A549 (cell line): Measurements from ENCODE around the gene BCO1. TPM values are rescaled to one million over a fixed set of nuclear protein-coding genes. Genes with fewer than 3 reads are reported as not detected.

Source experiments
- ATAC-seq, 2 experiments: fragments of 200-7000 bp in 1 of 2; fragments of >200 bp in 1 of 2; cut with Nextera tagmentation in 1 of 2; cut with Tn5 transposase in 1 of 2; 3 replicates each; pipeline versions ENCODE4 v1.8.0 to v1.9.1; 2018 to 2020; ENCODE audit warnings: mild to moderate bottlenecking in 1 of 2, moderate library complexity in 1 of 2
- CTCF ChIA-PET: fragments of 300-600 bp; sonication (Branson Sonifier 250); formaldehyde crosslinking; extraction: SDS; loops from one replicate; lab custom pipeline; 2021; ENCODE audit warnings: antibody characterized with exemption, inconsistent platforms; lab: Yijun Ruan, JAX
- POLR2A ChIA-PET: fragments of 350-600 bp; formaldehyde crosslinking; extraction: SDS; loops from one replicate; lab custom pipeline; 2021; ENCODE audit warnings: antibody characterized with exemption, inconsistent platforms; lab: Yijun Ruan, JAX
- DNase-seq, 2 experiments: peaks; one replicate each; pipeline versions ENCODE4 v3.0.0 to v3.0.0-alpha.2; 2011 to 2016; ENCODE audit warnings: low read depth in 1 of 2, low spot score in 1 of 2
- FAIRE-seq: peaks from 2 replicates; lab custom pipeline; 2011; peaks lifted over from hg19 to GRCh38; lab: Jason Lieb, UNC
- H3K27ac ChIP-seq, 2 experiments: fragments of >200 bp; sonication (Bioruptor Twin); formaldehyde crosslinking; 3 replicates each; pipeline ENCODE4 v1.5.1; 2016 to 2017
- H3K4me1 ChIP-seq: fragments of >200 bp; sonication (Bioruptor Twin); formaldehyde crosslinking; 3 replicates; pipeline ENCODE4 v1.6.1; 2016
- H3K4me2 ChIP-seq: fragments of >200 bp; sonication (Bioruptor Twin); formaldehyde crosslinking; 3 replicates; pipeline ENCODE4 v1.6.1; 2016
- H3K4me3 ChIP-seq: fragments of >200 bp; sonication (Bioruptor Twin); formaldehyde crosslinking; 3 replicates; pipeline ENCODE4 v1.5.1; 2016
- H3K9me3 ChIP-seq: fragments of >200 bp; sonication (Bioruptor Twin); formaldehyde crosslinking; 3 replicates; pipeline ENCODE4 v1.6.1; 2016
- CBX2 ChIP-seq: fragments of 200-600 bp; sonication (generic); IDR thresholded peaks from 2 replicates; pipeline ENCODE4 v1.6.1; 2016; ENCODE audit warnings: low read depth, mild to moderate bottlenecking, borderline replicate concordance
- CEBPB ChIP-seq, 2 experiments: fragments of >200 bp in 1 of 2; sonication (Bioruptor Twin) in 1 of 2; formaldehyde crosslinking in 1 of 2; IDR thresholded peaks; 2 replicates each; pipeline ENCODE4 v1.6.1; 2012 to 2016
- EP300 ChIP-seq, 2 experiments: fragments of >200 bp; sonication (Bioruptor Twin); formaldehyde crosslinking; IDR thresholded peaks; 2 replicates in 1 of 2; 3 replicates in 1 of 2; pipeline ENCODE4 v1.6.1; 2016 to 2017
- FOSB ChIP-seq: fragments of 250-450 bp; sonication (Bioruptor Pico); IDR thresholded peaks from 2 replicates; pipeline ENCODE4 v1.5.0; 2020; ENCODE audit warnings: mild to moderate bottlenecking, moderate library complexity
- FOSL2 ChIP-seq, 2 experiments: fragments of 450-650 bp in 1 of 2; fragments of >200 bp in 1 of 2; sonication (Bioruptor Twin) in 1 of 2; formaldehyde crosslinking; IDR thresholded peaks; 2 replicates each; pipeline versions ENCODE4 v1.5.0 to v1.6.1; 2016 to 2020; ENCODE audit warnings: mild to moderate bottlenecking in 1 of 2, moderate library complexity in 1 of 2
- FOXS1 ChIP-seq: fragments of 250-450 bp; sonication (Bioruptor Pico); IDR thresholded peaks from 2 replicates; pipeline ENCODE4 v1.5.0; 2020; ENCODE audit warnings: mild to moderate bottlenecking, moderate library complexity
- GATA3 ChIP-seq: IDR thresholded peaks from 2 replicates; pipeline ENCODE4 v1.6.1; 2012; ENCODE audit warnings: borderline replicate concordance
- HDAC2 ChIP-seq: fragments of 200-600 bp; sonication (generic); IDR thresholded peaks from 2 replicates; pipeline ENCODE4 v1.6.1; 2016
- HEYL ChIP-seq: fragments of 250-450 bp; sonication (Bioruptor Pico); IDR thresholded peaks from 2 replicates; pipeline ENCODE4 v1.8.0; 2021; ENCODE audit warnings: mild to moderate bottlenecking, moderate library complexity
- HOXB13 ChIP-seq: fragments of 250-450 bp; sonication (Bioruptor Pico); IDR thresholded peaks from 2 replicates; pipeline ENCODE4 v1.5.0; 2020; ENCODE audit warnings: low read depth, mild to moderate bottlenecking, moderate library complexity
- HOXB5 ChIP-seq: fragments of 250-450 bp; sonication (Bioruptor Pico); IDR thresholded peaks from 2 replicates; pipeline ENCODE4 v1.5.0; 2020; ENCODE audit warnings: mild to moderate bottlenecking, moderate library complexity
- JUN ChIP-seq, 2 experiments: fragments of >200 bp; sonication (Bioruptor Twin); formaldehyde crosslinking; IDR thresholded peaks; 2 replicates in 1 of 2; 3 replicates in 1 of 2; pipeline ENCODE4 v1.6.1; 2016 to 2017
- KDM1A ChIP-seq: fragments of 200-600 bp; sonication (generic); IDR thresholded peaks from 2 replicates; pipeline ENCODE4 v1.6.1; 2016; ENCODE audit warnings: low read depth, mild to moderate bottlenecking
- KDM5A ChIP-seq: fragments of 200-600 bp; sonication (generic); IDR thresholded peaks from 2 replicates; pipeline ENCODE4 v1.6.1; 2016; ENCODE audit warnings: antibody characterized with exemption, mild to moderate bottlenecking
- MAFK ChIP-seq: fragments of 450-650 bp; IDR thresholded peaks from 2 replicates; pipeline ENCODE4 v1.6.1; 2014; ENCODE audit not compliant: partially characterized antibody
- MAZ ChIP-seq: fragments of 150-350 bp; IDR thresholded peaks from 2 replicates; pipeline ENCODE4 v1.6.1; 2014; ENCODE audit warnings: antibody characterized with exemption, low read depth, low read length, borderline replicate concordance
- MYC ChIP-seq: IDR thresholded peaks from 2 replicates; pipeline ENCODE4 v1.6.1; 2012; ENCODE audit warnings: mild to moderate bottlenecking, inconsistent platforms, low read length, improper control_type of control experiment, borderline replicate concordance
- NPAS2 ChIP-seq: fragments of 250-450 bp; sonication (Bioruptor Pico); IDR thresholded peaks from 2 replicates; pipeline ENCODE4 v1.8.0; 2022; ENCODE audit warnings: mild to moderate bottlenecking, moderate library complexity, borderline replicate concordance
- PBX3 ChIP-seq: IDR thresholded peaks from 2 replicates; pipeline ENCODE4 v1.6.1; 2012
- PHF8 ChIP-seq: fragments of 200-600 bp; sonication (generic); IDR thresholded peaks from 2 replicates; pipeline ENCODE4 v1.6.1; 2016; ENCODE audit warnings: low read depth, mild to moderate bottlenecking, antibody characterized with exemption, moderate library complexity, borderline replicate concordance
- POLR2A ChIP-seq: IDR thresholded peaks from 2 replicates; pipeline ENCODE4 v1.6.1; 2012; ENCODE audit warnings: mild to moderate bottlenecking, low read length
- RARB ChIP-seq: fragments of 250-450 bp; sonication (Bioruptor Pico); IDR thresholded peaks from 2 replicates; pipeline ENCODE4 v1.8.0; 2021; ENCODE audit warnings: mild to moderate bottlenecking, moderate library complexity
- RCOR1 ChIP-seq: fragments of 150-350 bp; IDR thresholded peaks from 2 replicates; pipeline ENCODE4 v1.6.1; 2014; ENCODE audit warnings: antibody characterized with exemption, low read length, low read depth
- RFX5 ChIP-seq: fragments of 450-650 bp; IDR thresholded peaks from 2 replicates; pipeline ENCODE4 v1.7.1; 2014; ENCODE audit warnings: antibody characterized with exemption, mild to moderate bottlenecking, moderate library complexity
- RNF2 ChIP-seq: fragments of 200-600 bp; sonication (generic); IDR thresholded peaks from 2 replicates; pipeline ENCODE4 v1.6.1; 2016; ENCODE audit warnings: low read depth, mild to moderate bottlenecking, antibody characterized with exemption, moderate library complexity, borderline replicate concordance
- SMC3 ChIP-seq: fragments of >200 bp; sonication (Bioruptor Twin); formaldehyde crosslinking; IDR thresholded peaks from 3 replicates; pipeline ENCODE4 v1.6.1; 2018; ENCODE audit warnings: inconsistent platforms
- SREBF2 ChIP-seq: fragments of 450-650 bp; IDR thresholded peaks from 2 replicates; pipeline ENCODE4 v1.6.1; 2014; ENCODE audit warnings: mild to moderate bottlenecking, moderate library complexity
- TFCP2L1 ChIP-seq: fragments of 250-450 bp; sonication (Bioruptor Pico); IDR thresholded peaks from 2 replicates; pipeline ENCODE4 v1.5.0; 2021; ENCODE audit warnings: mild to moderate bottlenecking
- USF2 ChIP-seq: fragments of 450-650 bp; IDR thresholded peaks from 2 replicates; pipeline ENCODE4 v1.6.1; 2014; ENCODE audit warnings: antibody characterized with exemption
- ZC3H11A ChIP-seq: fragments of 450-650 bp; IDR thresholded peaks from 2 replicates; pipeline ENCODE4 v1.6.1; 2014; ENCODE audit warnings: antibody characterized with exemption, mild to moderate bottlenecking
- WGBS: methylation state at CpG from one replicate; pipeline ENCODE4 v1.1.6; 2017; ENCODE audit errors: missing lambda C conversion rate; 5-methylcytosine and 5-hydroxymethylcytosine counted together
- polyA plus RNA-seq, 4 experiments: library from polyadenylated mRNA; depleted of rRNA in 3 of 4; stranded (reverse); fragments of >200 nt; fragmentation: RNase III in 1 of 4; extraction: RNeasy Plus Mini Kit Qiagen cat#74134 plus additional on column Dnase treatment in 1 of 4; gene quantifications; 2 replicates in 3 of 4; 3 replicates in 1 of 4; pipeline ENCODE4 v1.2.3, GENCODE V29; 2011 to 2017

The BCO1 gene
- polyA plus RNA-seq, 2 of the 4 experiments (the other 2 are of a cell fraction), result 5.0 to 6.2 TPM

GRCh38 chr16:81207076-81207475, 31.4 kb upstream of the BCO1 start:
- CTCF ChIA-PET, result interaction anchor here (0.6 to 3.6 kb wide), 3 partner anchors 9 to 130 kb away, joined by 3 to 32 read pairs (median 11); no protein-coding TSS in a partner anchor

DNA sequence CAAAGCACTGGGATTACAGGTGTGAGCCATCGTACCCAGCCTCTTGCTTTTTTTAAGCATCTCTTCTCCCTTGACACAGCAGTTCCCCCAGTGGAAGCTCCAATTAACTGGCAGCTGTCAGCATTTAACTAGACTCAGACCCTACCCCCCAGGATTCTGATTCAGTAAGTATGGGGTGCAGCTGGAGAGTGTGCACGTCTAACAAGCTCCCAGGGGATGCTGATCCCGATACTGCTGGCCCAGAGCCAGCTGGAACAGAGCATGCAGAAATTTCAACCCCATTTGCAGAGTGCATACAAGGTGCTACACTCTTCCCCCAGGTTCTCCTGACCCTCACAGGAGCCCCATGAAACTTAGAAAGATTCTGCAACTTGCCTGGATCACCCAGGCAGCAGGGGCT, 27.7 kb upstream of the BCO1 start:
- H3K4me1 ChIP-seq, result no peaks in the 10 kb centered on the region
- FAIRE-seq, result no peak
- POLR2A ChIA-PET, result no interaction called here
- no peak overlapping the region for H3K4me2 ChIP-seq
- whole genome bisulfite sequencing, result 50% methylated on average over 2 of the region's 3 CpGs
- no peak for TF ChIP-seq RFX5
- no peak for TF ChIP-seq POLR2A
- TF ChIP-seq RCOR1, result no peak
- TF ChIP-seq FOSL2 (IDR thresholded peaks at IDR 0.05), result no peak
- TF ChIP-seq FOSL2 (CRISPR knock-in tag; IDR thresholded peaks at IDR 0.05), result no peak
- TF ChIP-seq ZC3H11A, result no peak
- no peak for TF ChIP-seq SREBF2
- no peak for TF ChIP-seq EP300 (IDR thresholded peaks at IDR 0.05)
- no peak for TF ChIP-seq FOXS1 (CRISPR knock-in tag)
- no peak for TF ChIP-seq HOXB13
- TF ChIP-seq CBX2, result no peak
- TF ChIP-seq FOSB (CRISPR knock-in tag), result no peak
- no peak for TF ChIP-seq MAFK
- no peak for TF ChIP-seq USF2
- no peak for TF ChIP-seq MAZ
- no peak for TF ChIP-seq CEBPB (IDR thresholded peaks at IDR 0.05)
- no peak for TF ChIP-seq KDM1A
- TF ChIP-seq SMC3, result no peak
- no peak for TF ChIP-seq MYC
- TF ChIP-seq RNF2, result no peak
- H3K27ac ChIP-seq, result no peak overlapping the region
- no peak for ATAC-seq
- DNase-seq, result no peak
- CTCF ChIA-PET, result interaction anchor here (0.7 to 1.5 kb wide), 4 partner anchors 10 to 50 kb away, joined by 3 to 5 read pairs (median 4); no protein-coding TSS in a partner anchor
- H3K9me3 ChIP-seq, result no peaks in the 10 kb centered on the region
- no peak overlapping the region for H3K4me3 ChIP-seq

More at GRCh38 chr16:81207076-81207475, 31.4 kb upstream of the BCO1 start:
- H3K4me2 ChIP-seq, result no peak overlapping the region
- H3K9me3 ChIP-seq, result no peaks in the 10 kb centered on the region
- TF ChIP-seq RARB (CRISPR knock-in tag) (no peak), HEYL (CRISPR knock-in tag) (no peak), CEBPB (IDR thresholded peaks at IDR 0.05) (no peak), FOSB (CRISPR knock-in tag) (no peak), KDM5A (no peak), MYC (no peak), PBX3 (no peak), NPAS2 (CRISPR knock-in tag) (no peak), HDAC2 (no peak), RNF2 (no peak), JUN (IDR thresholded peaks at IDR 0.05) (no peak), TFCP2L1 (CRISPR knock-in tag) (no peak), HOXB5 (CRISPR knock-in tag) (no peak), GATA3 (no peak), SREBF2 (no peak), PHF8 (no peak)
- H3K4me1 ChIP-seq, result no peaks in the 10 kb centered on the region
- ATAC-seq, result no peak
- no peak for DNase-seq
- no peak overlapping the region for H3K27ac ChIP-seq
- POLR2A ChIA-PET, result no interaction called here
- 48% methylated on average over 6 of the region's 6 CpGs for WGBS
- H3K4me3 ChIP-seq, result no peak overlapping the region
- no peak for FAIRE-seq
